Stimulated activated CD8-positive, alpha-beta memory T cell treated with anti-CD3 and anti-CD28 coated beads, Interleukin-2, amount 100 ng/mL, for 1 hour (primary cell): ENCODE data around the gene SNAP47.

Experiments
- DNase-seq, 2 donors: peaks; one replicate each; pipeline ENCODE4 v3.0.0-alpha.2; 2020; ENCODE audit warnings: low read depth in 2 of 2

The SNAP47 gene

DNA sequence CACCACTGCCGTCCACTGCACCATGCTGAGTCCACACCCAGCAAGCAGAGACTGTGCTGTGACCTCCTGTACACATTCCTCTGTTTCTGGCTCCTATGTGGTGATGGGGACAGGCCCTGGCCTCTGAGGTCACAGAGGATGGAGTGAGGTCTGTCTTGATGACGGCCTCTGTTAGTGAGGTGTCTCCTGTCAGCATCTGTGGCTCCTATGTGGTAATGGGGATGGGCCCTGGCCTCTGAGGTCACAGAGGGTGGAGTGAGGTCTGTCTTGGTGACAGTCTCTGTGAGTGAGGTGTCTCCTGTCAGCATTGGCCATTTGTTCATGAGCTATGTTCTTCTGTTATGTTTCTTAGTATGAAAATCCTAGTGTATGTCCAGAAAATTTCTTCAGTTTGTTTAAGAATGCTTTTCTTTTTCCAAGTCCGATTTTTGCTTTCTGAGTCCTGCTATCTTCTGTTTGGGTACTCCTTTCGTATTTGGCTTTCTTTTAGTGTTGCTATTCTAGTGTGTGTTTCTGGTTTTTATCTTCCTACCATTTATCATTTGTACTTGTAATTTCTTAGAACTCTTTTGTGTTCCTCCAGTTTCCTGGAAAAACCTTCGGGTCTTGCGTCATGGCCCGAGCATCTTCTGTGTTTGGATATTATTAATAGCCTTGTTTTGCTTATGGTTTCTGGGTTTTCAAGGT lies 13.4 kb downstream of the SNAP47 start:
- no peak for DNase-seq

- DNase-seq = no peak
Measured at GRCh38 chr1:227749225-227749624, 14.0 kb downstream of the SNAP47 start.

- no peak for DNase-seq
Measured at GRCh38 chr1:227749916-227750710, 14.9 kb downstream of the SNAP47 start.

- DNase-seq = no peak
Measured at GRCh38 chr1:227753999-227754711, 18.9 kb downstream of the SNAP47 start.

GRCh38 chr1:227754958-227755357 lies 19.7 kb downstream of the SNAP47 start:
- DNase-seq = no peak

DNA sequence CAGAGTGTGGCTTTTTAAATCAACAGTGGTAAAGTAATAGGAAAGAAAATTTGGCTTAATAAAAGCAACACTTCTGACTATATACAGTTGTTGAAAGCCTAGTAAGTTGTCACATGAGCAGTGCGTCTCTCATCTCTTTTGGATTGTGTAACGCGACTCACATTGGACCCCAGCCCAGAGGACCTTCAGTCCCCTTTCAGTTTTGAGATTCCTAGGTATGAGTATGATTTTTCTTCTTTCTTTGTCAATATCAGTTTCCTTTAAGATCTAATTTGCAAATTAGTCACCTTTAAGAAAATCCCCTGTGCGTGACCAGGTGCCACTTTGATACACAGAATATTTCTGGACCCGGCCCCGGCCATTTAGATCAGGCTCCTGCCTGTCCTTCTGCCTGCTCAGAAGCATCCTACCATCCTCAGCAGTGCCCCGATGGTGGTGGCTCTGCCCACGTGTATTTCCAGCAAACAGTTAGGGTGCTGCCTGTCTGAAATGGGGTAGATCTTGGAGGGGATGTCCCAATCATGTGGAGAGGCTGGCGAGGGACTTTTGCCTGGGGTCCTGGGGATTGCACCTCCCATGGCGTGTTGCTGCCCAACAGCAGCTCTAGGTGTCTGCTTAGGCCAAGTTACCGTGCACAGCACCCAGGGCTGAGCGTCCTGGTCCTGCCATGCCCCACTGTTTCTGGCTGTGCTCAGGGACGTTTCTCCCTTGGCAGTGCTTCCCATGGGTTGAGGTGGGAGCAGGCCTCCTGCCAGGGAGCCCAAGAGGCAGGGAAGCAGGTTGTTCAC lies 21.1 kb downstream of the SNAP47 start:
- DNase-seq = no peak

- DNase-seq = no peak
Measured at GRCh38 chr1:227757781-227758180, 22.5 kb downstream of the SNAP47 start.

- no peak for DNase-seq
Measured at GRCh38 chr1:227758366-227758765, 23.1 kb downstream of the SNAP47 start.

DNA sequence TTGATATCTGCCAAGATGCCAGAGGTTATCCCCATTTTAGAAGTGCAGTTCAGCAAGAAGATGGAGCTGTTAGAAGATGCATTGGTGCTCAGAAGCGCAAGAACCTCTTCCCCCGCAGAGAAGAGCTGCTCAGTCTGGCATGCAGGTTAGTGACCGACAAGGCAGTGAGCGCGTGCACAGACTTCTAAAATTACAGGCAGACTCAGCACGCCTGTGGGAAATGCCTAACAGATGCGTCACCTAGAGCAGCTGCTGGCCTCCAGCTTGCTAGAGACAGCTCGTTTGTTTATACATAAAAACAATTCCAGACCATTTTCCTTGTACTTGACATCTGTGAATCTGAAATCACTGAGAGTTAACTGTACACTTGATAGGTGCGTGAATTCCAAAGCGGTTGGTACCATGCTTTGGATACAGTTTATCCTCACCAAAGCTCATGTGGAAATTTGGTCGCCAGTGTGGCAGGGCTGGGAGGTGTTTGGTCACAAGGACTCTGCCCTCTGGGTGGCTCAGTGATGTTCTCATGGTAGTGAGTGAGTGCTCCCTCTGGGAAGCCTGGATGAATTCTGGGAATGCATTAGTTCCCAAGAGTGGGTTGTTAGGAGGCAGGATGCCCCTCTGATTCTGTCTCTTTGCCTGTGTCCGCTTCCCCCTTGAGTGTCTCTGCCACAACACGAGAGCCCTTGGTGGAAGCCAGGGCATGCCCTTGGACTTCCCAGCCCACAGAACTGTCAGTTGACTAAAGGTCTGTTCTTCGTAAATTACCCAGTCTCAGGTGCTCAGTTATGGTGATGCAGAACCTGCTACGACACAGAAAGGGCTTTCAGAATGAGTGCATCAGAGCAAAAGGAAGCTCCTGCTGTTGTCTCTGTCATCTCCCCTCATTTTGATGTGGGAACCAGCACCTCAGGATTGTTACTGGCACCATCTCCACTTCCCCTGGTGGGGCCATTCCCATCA lies 24.4 kb downstream of the SNAP47 start:
- DNase-seq = no peak

- DNase-seq = no peak
Measured at GRCh38 chr1:227760377-227760776, 25.1 kb downstream of the SNAP47 start.

DNA sequence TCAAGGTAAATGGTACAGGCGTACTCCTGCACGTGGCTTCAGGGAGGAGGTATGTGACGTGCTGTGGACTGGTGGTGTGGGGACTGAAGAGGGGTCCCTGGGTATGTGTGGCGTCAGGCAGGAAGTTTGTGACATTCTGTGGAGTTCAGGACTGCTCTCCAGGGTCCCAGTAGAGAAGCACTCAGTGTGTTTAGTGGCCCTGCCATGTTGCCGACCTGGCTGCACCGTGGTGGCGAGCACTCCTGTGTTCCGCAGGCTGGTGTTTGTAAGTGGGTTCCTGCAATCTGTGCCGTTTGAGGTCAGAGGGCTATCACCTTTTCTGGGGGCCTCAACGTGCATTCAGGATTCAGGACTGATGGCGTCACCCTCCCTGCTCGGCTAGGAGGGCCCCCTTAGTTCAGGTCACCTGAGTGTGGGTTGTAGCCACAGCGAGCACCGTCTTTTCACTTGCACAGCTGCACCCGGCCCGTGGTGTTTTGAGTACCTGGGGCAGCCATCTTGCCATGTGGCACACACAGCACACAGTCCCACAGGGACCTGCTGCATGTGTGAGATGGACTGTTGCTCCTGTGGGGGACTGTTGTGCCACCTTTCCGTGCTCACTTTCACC lies 26.5 kb downstream of the SNAP47 start:
- no peak for DNase-seq

DNA sequence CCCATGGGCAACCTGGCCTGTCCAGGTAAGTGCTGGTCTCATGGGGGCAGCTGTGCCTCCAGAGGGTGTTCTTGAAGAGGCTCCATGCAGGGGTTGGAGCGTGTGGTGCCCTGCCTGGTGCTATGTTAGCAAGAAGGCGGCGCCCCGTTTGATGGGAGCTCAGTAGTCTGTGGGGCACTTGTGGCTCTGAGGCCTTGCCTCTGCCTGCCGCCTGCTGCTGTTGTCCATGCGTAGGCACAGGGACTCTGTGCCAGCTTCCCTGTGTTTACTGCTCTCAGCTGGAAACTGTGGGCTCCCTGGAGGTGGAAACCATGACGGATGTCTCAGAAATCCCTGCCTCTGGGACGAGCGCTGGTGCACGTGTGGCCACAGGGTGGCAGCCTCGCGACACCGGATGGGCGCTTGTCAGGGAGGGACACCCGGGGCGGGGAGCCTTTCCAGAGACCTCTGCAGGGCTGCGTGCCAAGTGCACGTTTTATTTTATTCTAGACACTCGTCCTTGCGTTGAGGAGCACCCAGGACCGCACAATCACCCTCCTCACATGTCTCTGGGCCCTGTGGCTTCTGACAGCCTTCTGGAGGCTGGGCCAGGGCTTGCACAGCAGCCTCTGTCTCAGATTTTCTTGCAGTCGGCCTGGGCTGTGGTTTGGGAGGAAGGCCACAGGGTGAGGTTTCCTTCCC lies 27.1 kb downstream of the SNAP47 start:
- DNase-seq = peak; percentile 72 to 76

DNA sequence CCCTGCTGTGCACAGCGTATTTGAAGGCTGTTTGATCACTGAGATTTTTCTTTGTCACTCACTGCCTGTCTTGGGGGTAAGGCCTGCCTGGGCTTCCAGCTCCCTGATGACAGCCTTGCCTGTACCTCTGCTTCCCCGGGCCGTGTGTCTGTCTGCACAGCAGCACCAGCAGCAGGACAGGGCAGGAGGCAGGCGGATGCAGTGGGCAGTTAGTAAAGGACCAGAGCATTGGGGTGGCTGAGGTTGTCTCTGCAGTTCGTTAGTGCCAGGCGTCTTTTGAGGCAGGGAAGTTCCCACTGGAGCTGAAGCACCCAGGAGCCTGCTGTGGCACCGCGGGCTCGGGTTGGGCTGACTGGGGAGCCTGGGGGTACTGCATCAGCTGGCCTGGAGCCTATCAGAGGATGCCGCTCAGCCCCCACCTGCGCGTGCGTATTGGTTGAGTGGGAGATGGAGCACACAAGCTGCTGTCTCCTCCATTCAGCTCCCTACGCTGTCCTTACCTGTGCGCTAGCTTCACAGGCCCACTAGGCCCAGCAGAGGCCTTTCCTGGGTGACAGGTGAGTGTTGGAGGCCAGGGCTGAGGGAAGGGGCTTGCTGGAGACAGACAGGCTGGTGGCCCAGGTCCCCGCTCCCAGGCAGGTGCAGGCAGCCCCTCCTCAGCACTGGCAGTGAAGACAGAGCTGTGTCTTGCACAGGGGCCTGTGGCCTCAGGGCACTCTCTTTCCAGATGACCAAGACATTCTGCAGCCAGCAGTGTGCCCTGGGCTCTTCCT lies 28.2 kb downstream of the SNAP47 start:
- no peak for DNase-seq

DNA sequence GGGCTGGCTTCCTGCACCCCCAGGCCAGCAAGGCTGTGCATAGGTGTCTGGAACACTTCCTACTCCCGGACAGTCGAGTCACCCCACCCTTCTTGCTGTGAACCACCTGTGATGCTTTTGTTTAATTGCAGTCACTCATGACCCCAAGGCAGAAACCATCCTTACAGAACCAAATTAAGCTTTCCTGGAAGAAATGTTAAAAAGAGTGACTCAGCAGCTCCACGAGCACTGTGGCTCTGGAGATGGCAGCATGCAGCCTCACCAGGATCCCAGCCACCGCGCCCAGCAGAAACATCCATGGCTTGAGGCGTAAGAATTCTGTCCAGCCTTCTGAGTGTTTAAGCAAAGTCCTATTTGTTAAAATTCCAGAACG lies 28.8 kb downstream of the SNAP47 start:
- DNase-seq = no peak

DNA sequence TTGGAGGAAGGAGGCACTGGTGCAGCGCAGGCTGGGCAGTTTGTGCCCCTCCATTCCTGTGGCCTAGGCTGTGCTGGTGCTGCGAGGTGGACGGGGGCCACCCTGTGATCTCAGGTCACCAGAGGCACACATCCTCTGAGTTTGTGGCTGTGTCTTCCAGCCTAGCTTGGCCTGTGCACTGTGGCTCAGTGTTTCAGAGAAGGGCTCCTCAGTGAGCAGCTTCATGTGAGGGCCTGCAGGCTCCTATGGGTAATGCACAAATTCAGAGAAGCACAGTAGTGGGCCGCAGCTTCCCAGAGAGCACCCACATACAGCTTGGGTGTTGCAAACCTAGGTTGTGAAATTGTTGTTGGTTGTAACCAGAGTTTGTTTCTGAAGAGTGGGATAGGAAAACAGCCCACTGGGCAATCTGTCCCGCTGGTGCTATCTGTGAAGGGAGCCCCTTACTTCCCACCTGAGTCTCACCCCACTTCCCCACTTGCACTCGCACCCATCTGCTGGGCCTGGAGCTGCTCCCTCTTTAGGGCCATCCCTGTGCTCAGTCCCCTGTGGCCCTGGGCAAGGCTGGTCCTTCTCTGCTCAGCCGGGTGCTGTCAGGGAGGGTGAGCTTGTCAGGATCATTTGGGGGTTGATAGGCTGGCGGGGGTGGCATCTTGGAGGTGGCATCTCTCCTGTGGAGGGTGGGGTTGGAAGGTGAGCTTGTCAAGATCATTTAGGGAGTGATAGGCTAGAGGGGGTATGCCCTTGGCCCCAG lies 30.2 kb downstream of the SNAP47 start:
- DNase-seq = no peak

DNA sequence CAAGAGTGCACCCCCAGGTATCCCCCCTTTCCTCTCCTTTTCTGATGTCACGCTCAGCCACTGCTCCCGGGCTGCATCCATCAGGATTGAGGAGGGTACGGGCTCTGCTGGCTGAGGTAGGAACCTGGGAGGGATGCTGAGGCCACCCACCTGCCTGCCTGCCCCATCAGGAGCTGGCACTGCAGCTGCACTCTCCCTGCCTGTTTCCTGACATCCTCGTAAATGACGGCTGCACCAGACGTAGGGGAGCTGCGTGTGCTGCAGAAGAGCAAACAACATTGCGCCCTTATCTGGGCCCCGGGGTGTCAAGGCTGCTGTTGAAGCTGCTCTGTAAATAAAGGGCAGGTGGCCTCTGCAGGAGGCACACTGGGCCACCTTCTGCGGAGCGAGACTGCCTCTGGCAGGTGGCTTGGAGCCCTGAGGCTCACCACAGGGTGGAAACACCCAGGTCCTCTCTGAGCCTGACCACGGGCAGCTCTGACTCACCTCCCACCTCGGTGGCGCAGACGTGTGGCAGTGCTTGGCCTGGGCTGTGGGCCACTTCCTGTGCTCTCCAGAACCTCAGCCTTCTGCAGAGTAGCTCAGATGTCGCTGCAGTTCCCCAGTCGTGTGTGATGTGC lies 30.9 kb downstream of the SNAP47 start:
- DNase-seq = peak; percentile 68 to 71

DNA sequence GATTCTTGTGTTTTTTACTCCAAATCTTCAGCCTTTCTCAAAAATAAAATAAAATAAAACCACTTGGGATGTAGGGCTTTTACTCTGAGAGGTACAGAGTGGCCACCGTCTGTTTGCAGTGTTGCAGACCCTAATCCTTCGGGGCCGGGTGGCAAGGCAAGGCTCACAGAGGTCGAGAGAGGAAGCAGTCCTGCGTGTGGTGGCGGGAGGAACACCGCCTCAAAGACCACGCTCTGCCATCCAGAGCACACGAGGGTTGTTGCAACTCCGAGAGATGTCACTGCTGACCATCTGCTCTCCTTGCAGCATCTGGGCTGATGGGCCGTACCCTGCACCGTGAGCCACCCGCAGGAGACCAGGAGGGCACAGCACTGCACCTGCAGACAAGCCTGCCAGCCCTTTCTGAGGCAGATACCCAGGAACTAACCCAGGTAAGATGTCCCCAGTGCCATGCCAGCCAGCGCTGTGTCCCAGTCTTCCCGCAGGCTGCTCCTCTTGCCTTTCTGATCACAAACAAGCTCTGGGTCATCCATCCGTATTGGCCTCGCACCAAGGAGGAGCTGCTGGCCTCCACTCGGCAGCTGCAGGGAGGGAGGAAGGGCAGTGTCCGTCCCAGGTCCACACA lies 31.5 kb downstream of the SNAP47 start:
- DNase-seq = no peak
